ENCODE data around the gene ASPA.

GRCh38 chr17:3532859-3533142, 57.0 kb downstream of the ASPA start:
- no peak for TF ChIP-seq CTCF (IDR thresholded peaks at IDR 0.05; ENCODE audit: low read length)
- TF ChIP-seq EZH2 (optimal IDR thresholded peaks at IDR 0.05; ENCODE audit: low read depth, low read length) = no peak
